Skeletal muscle tissue (tissue), 4 donors: ENCODE data around the gene HCFC1. TPM values are rescaled to one million over a fixed set of nuclear protein-coding genes. Genes with fewer than 3 reads are reported as not detected.

Experiments used
- H3K27ac ChIP-seq: one replicate; pipeline ENCODE4 v1.7.0; 2013; ENCODE audit warnings: mild to moderate bottlenecking, low read depth, low read length, inconsistent platforms
- H3K27me3 ChIP-seq, 3 donors: one replicate each; pipeline ENCODE4 v1.7.0; 2013; ENCODE audit warnings: low read length in 3 of 3; ENCODE audit not compliant: control insufficient read depth in 3 of 3, insufficient read depth in 3 of 3
- H3K36me3 ChIP-seq, 3 donors: one replicate each; pipeline ENCODE4 v1.7.0; 2013; ENCODE audit warnings: low read length in 3 of 3; ENCODE audit not compliant: control insufficient read depth in 3 of 3, insufficient read depth in 3 of 3
- H3K4me1 ChIP-seq, 3 donors: one replicate each; pipeline ENCODE4 v1.7.0; 2013; ENCODE audit warnings: low read length in 3 of 3, mild to moderate bottlenecking in 3 of 3; ENCODE audit not compliant: control insufficient read depth in 3 of 3, insufficient read depth in 3 of 3
- H3K4me3 ChIP-seq, 3 donors: one replicate each; pipeline ENCODE4 v1.7.0; 2013; ENCODE audit warnings: low read length in 3 of 3
- H3K9ac ChIP-seq, 3 donors: one replicate each; pipeline ENCODE4 v1.7.0; 2013; ENCODE audit warnings: low read length in 3 of 3, mild to moderate bottlenecking in 3 of 3, moderate library complexity in 2 of 3, low read depth in 1 of 3
- H3K9me3 ChIP-seq, 3 donors: one replicate each; pipeline ENCODE4 v1.7.0; 2013; ENCODE audit warnings: low read length in 3 of 3; ENCODE audit not compliant: control insufficient read depth in 3 of 3
- total RNA-seq: library from RNA; depleted of rRNA; stranded (reverse); fragments of >200 nt; gene quantifications from one replicate; pipeline ENCODE4 v1.2.3, GENCODE V29; 2014
- donor health status: Osteomylitis.

HCFC1 gene
- total RNA-seq, 1 donor from 2014 or later, result 9.4 TPM

GRCh38 chrX:153974003-153974725, 2.5 kb upstream of the HCFC1 start:
- Histone ChIP-seq H3K4me1 (peaks cover 21 to 29% (median 22%) of the 10 kb centered on the region in 3 donors), H3K27me3 (no peaks in the 10 kb centered on the region), H3K27ac (peak overlapping the region; percentile 83), H3K4me3 (peak overlapping the region; percentile 62 to 93 (median 77)), H3K9ac (peak overlapping the region; percentile 74 to 97 (median 79)), H3K9me3 (no peaks in the 10 kb centered on the region), H3K36me3 (no peaks in the 10 kb centered on the region)

GRCh38 chrX:153973127-153974002, 1.7 kb upstream of the HCFC1 start:
- Histone ChIP-seq H3K4me1 (peaks cover 27 to 37% (median 28%) of the 10 kb centered on the region in 3 donors), H3K9ac (peak overlapping the region; percentile 74 to 97 (median 79)), H3K36me3 (no peaks in the 10 kb centered on the region), H3K9me3 (no peaks in the 10 kb centered on the region), H3K4me3 (peak overlapping the region; percentile 62 to 93 (median 77)), H3K27me3 (no peaks in the 10 kb centered on the region), H3K27ac (peak overlapping the region; percentile 83)

- Histone ChIP-seq H3K4me1 (peaks cover 35 to 45% (median 37%) of the 10 kb centered on the region in 3 donors), H3K9ac (peak within 1 kb of the TSS; percentile 95 to 99 (median 97)), H3K27ac (peak within 1 kb of the TSS; percentile 99), H3K4me3 (peak within 1 kb of the TSS; percentile 88 to 93 (median 89)), H3K27me3 (no peaks in the 10 kb centered on the region), H3K9me3 (no peaks in the 10 kb centered on the region), H3K36me3 (no peaks in the 10 kb centered on the region)
Observed at GRCh38 chrX:153972368-153973126, 929 bp upstream of the HCFC1 start, which contains the start of gene TMEM187. Gene TMEM187 (plus strand): TSS chrX:153972754. CDS start chrX:153982063, 9,309 bp downstream.

GRCh38 chrX:153971124-153971449, 531 bp downstream of the HCFC1 start:
- Histone ChIP-seq H3K9me3 (no peaks in the 10 kb centered on the region), H3K4me1 (peaks cover 49 to 60% (median 51%) of the 10 kb centered on the region in 3 donors), H3K27me3 (no peaks in the 10 kb centered on the region), H3K36me3 (no peaks in the 10 kb centered on the region), H3K4me3 (peak overlapping the region; percentile 88 to 93 (median 89)), H3K9ac (peak overlapping the region; percentile 95 to 99 (median 97)), H3K27ac (peak overlapping the region; percentile 99)

- Histone ChIP-seq H3K4me3 (peak overlapping the region; percentile 88 to 93 (median 89)), H3K36me3 (no peaks in the 10 kb centered on the region), H3K27ac (peak overlapping the region; percentile 99), H3K27me3 (no peaks in the 10 kb centered on the region), H3K9ac (peak overlapping the region; percentile 86 to 97 (median 95)), H3K9me3 (no peaks in the 10 kb centered on the region), H3K4me1 (peaks cover 55 to 65% (median 56%) of the 10 kb centered on the region in 3 donors)
Observed at GRCh38 chrX:153970357-153971123, 1.1 kb downstream of the HCFC1 start.

GRCh38 chrX:153969904-153970356, 1.7 kb downstream of the HCFC1 start:
- Histone ChIP-seq H3K36me3 (no peaks in the 10 kb centered on the region), H3K27me3 (no peaks in the 10 kb centered on the region), H3K4me1 (peaks cover 60 to 71% (median 61%) of the 10 kb centered on the region in 3 donors), H3K9ac (peak overlapping the region; percentile 73 to 81 (median 75)), H3K4me3 (peak overlapping the region; percentile 88 to 93 (median 89)), H3K27ac (peak overlapping the region; percentile 83), H3K9me3 (no peaks in the 10 kb centered on the region)

GRCh38 chrX:153969125-153969903, 2.3 kb downstream of the HCFC1 start:
- H3K9ac ChIP-seq, result peak overlapping the region; percentile 73 to 81 (median 75)
- H3K4me3 ChIP-seq, result peak overlapping the region; percentile 88 to 93 (median 89)
- peak overlapping the region; percentile 83 for H3K27ac ChIP-seq
- no peaks in the 10 kb centered on the region for H3K27me3 ChIP-seq
- peaks cover 60 to 71% (median 63%) of the 10 kb centered on the region in 3 donors for H3K4me1 ChIP-seq
- H3K9me3 ChIP-seq, result no peaks in the 10 kb centered on the region
- H3K36me3 ChIP-seq, result peaks cover 0 to 2% (median 0%) of the 10 kb centered on the region in 3 donors

- peaks cover 0 to 5% (median under 1%) of the 10 kb centered on the region in 3 donors for H3K36me3 ChIP-seq
- H3K27ac ChIP-seq, result peak overlapping the region; percentile 83
- peaks cover 57 to 67% (median 59%) of the 10 kb centered on the region in 3 donors for H3K4me1 ChIP-seq
- no peaks in the 10 kb centered on the region for H3K9me3 ChIP-seq
- peak overlapping the region; percentile 73 to 81 (median 75) for H3K9ac ChIP-seq
- H3K4me3 ChIP-seq, result peak overlapping the region; percentile 88 to 93 (median 89)
- no peaks in the 10 kb centered on the region for H3K27me3 ChIP-seq
Observed at GRCh38 chrX:153968754-153969124, 2.9 kb downstream of the HCFC1 start.
